IPS-20b (cell line): ENCODE measurements around the gene COBLL1.
"Not testable (repeated sequence)": the region's sequence is repeated elsewhere in the genome, so short reads cannot be mapped to it uniquely, and the experiment has no call there.

Experiments
- H3K27ac ChIP-seq: one replicate; pipeline ENCODE4 v1.5.1; 2013; ENCODE audit warnings: low read length
- H3K27me3 ChIP-seq: 2 replicates; pipeline ENCODE4 v1.6.1; 2013; ENCODE audit warnings: mild to moderate bottlenecking, low read length, inconsistent platforms; ENCODE audit not compliant: insufficient read depth
- H3K36me3 ChIP-seq: 2 replicates; pipeline ENCODE4 v1.6.1; 2013; ENCODE audit warnings: low read depth, mild to moderate bottlenecking, inconsistent platforms, low read length, moderate library complexity; ENCODE audit not compliant: insufficient read depth
- H3K4me1 ChIP-seq: 2 replicates; pipeline ENCODE4 v1.6.1; 2013; ENCODE audit warnings: mild to moderate bottlenecking, control low read depth, inconsistent platforms, low read length, moderate library complexity; ENCODE audit not compliant: insufficient read depth
- H3K4me3 ChIP-seq: 2 replicates; pipeline ENCODE4 v1.5.1; 2013; ENCODE audit warnings: mild to moderate bottlenecking, low read length, inconsistent platforms
- H3K9ac ChIP-seq: 2 replicates; pipeline ENCODE4 v1.6.1; 2013; ENCODE audit warnings: low read depth, mild to moderate bottlenecking, inconsistent platforms, low read length, moderate library complexity
- H3K9me3 ChIP-seq: 2 replicates; pipeline ENCODE4 v1.6.1; 2013; ENCODE audit warnings: mild to moderate bottlenecking, low read depth, low read length, inconsistent platforms; ENCODE audit not compliant: insufficient read depth

The COBLL1 gene

DNA sequence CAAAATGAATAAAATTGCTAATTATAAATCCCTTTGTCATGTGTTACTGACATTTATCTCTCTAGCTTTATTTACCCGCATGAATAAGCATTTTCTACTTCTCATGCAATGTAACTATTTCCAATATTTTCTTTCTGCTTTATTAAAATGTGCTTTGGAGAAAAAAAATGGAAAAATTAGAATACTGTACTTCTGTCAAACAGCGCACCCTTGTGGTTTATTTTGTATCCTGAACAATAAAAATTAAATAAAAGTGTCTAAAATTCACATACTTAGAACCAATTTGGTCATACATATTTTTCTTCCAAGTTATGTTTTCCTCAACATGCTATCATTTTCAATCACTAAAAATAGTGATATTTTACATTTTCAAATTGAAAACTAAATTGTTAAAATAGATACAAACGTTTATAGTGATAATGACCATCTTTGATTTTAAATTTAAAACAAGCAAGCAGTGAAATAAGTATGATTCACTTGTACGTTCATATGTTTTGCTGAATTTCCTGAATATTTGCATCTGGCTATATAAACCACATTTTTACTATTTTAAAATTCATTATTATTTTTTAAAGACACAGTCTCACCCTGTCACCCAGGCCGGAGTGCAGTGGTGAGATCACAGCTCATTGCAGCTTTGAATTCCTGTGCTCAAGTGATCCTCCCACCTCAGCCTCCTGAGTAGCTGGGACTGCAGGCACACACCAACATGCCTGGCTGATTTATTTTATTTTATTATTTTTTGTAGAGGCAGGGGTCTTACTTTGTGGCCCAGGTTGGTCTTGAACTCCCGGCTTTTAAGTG is 124.4 kb downstream of the COBLL1 start:
- no peaks in the 10 kb centered on the region for H3K27me3 ChIP-seq
- no peaks in the 10 kb centered on the region for H3K36me3 ChIP-seq
- H3K4me1 ChIP-seq, result no peaks in the 10 kb centered on the region
- H3K27ac ChIP-seq, result no peak overlapping the region
- H3K4me3 ChIP-seq, result no peak overlapping the region
- no peak overlapping the region for H3K9ac ChIP-seq
- H3K9me3 ChIP-seq, result no peaks in the 10 kb centered on the region

- no peaks in the 10 kb centered on the region for H3K36me3 ChIP-seq
These were observed 127.2 kb downstream of the COBLL1 start for GRCh38 chr2:164714471-164714870.

DNA sequence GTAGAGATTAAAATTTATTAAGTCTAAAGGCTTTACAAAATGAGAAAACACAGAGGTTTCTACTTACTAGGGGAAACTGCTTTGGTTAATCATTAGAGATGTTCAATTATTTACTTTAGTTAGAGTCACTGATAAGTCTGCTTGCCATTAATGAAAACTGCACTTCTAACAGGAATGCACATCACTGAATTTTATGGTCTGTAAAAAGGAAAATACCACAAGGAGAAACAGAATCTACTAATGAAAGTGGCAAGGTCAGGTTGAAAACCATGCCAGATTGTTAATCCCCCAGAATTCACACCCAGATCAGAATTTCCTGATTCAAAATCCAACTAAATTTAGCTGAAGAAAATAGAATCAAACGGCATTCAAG is 129.9 kb downstream of the COBLL1 start:
- H3K27ac ChIP-seq, result no peak overlapping the region
- H3K27me3 ChIP-seq, result no peaks in the 10 kb centered on the region
- no peaks in the 10 kb centered on the region for H3K4me1 ChIP-seq
- H3K9me3 ChIP-seq, result no peaks in the 10 kb centered on the region
- H3K36me3 ChIP-seq, result no peaks in the 10 kb centered on the region
- H3K4me3 ChIP-seq, result no peak overlapping the region
- H3K9ac ChIP-seq, result no peak overlapping the region

More at GRCh38 chr2:164714471-164714870, 127.2 kb downstream of the COBLL1 start:
- Histone ChIP-seq H3K9ac (no peak overlapping the region), H3K4me3 (no peak overlapping the region), H3K27me3 (no peaks in the 10 kb centered on the region), H3K4me1 (no peaks in the 10 kb centered on the region), H3K9me3 (no peaks in the 10 kb centered on the region), H3K27ac (no peak overlapping the region)

GRCh38 chr2:164710837-164711765 is 130.5 kb downstream of the COBLL1 start:
- Histone ChIP-seq H3K4me1 (no peaks in the 10 kb centered on the region), H3K4me3 (no peak overlapping the region), H3K9me3 (no peaks in the 10 kb centered on the region), H3K9ac (no peak overlapping the region), H3K27me3 (no peaks in the 10 kb centered on the region), H3K36me3 (no peaks in the 10 kb centered on the region), H3K27ac (no peak overlapping the region)

- not testable (repeated sequence) for H3K4me3 ChIP-seq, H3K27me3 ChIP-seq, H3K27ac ChIP-seq, H3K9ac ChIP-seq, H3K4me1 ChIP-seq, H3K36me3 ChIP-seq, H3K9me3 ChIP-seq
These were observed 131.3 kb downstream of the COBLL1 start for GRCh38 chr2:164710252-164710836.

DNA sequence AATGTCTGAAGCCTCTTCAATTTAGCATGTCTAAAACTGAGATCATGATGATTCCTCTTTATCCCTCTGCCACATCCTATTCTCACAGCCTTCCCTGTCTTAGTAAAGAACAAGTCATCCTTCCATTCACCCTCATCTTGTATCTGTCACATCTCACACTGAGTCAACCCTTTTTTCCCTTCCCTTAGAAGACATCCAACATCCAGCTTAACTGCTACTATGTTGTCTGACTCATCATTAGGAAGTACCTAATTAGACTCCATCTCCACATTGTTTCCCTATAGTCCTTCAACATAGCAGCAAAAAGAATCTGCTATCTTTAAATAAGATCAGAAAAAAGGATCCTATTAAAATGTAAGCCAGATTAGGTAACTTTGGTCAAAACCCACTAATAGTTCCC is 135.1 kb downstream of the COBLL1 start:
- H3K9me3 ChIP-seq, result no peaks in the 10 kb centered on the region
- H3K36me3 ChIP-seq, result no peaks in the 10 kb centered on the region
- no peaks in the 10 kb centered on the region for H3K27me3 ChIP-seq
- no peaks in the 10 kb centered on the region for H3K4me1 ChIP-seq
- H3K4me3 ChIP-seq, result no peak overlapping the region
- no peak overlapping the region for H3K27ac ChIP-seq
- H3K9ac ChIP-seq, result no peak overlapping the region

- H3K36me3 ChIP-seq, result no peaks in the 10 kb centered on the region
- no peak overlapping the region for H3K9ac ChIP-seq
- H3K4me1 ChIP-seq, result no peaks in the 10 kb centered on the region
- no peaks in the 10 kb centered on the region for H3K27me3 ChIP-seq
- H3K4me3 ChIP-seq, result no peak overlapping the region
- no peak overlapping the region for H3K27ac ChIP-seq
- no peaks in the 10 kb centered on the region for H3K9me3 ChIP-seq
These were observed 136.0 kb downstream of the COBLL1 start for GRCh38 chr2:164705412-164706167.

DNA sequence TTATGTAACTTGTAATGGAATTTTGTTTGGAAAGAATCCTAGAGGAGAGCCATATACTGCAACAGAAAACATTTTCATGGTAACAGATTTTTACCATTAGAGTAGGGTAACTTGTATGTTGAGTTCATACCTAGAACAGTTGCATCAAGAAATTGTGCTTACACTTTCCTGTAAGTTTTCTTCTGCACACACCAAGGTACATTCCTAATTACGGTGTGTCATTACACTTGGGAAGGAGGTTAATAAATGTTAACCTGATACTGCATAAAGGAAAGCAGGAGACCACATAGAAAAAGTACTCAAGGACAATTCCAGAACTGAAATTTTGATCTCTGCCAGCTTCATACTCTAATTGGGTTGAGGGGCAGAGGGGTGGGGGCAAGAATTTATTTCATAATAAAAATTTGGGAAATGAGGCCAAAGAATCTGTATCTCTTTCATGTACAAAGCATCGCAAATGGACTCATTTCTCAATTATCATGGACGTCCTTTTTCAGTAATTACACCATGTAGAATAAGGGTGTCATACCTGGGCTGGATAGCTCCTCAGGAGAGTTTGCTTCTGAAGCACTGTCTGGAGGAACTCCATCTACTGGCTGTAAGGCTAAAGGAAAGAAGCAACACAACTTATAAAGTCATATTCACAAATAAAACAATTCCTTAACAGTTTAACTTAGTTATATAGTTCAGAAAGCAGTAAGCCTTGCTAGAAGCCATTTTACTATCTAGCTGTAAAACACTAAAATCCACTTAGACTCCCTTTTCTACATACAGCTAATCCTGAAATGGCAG is 137.5 kb downstream of the COBLL1 start:
- Histone ChIP-seq H3K9me3 (no peaks in the 10 kb centered on the region), H3K36me3 (no peaks in the 10 kb centered on the region), H3K27me3 (no peaks in the 10 kb centered on the region), H3K9ac (no peak overlapping the region), H3K4me3 (no peak overlapping the region), H3K27ac (no peak overlapping the region), H3K4me1 (no peaks in the 10 kb centered on the region)

GRCh38 chr2:164701565-164701964 is 140.1 kb downstream of the COBLL1 start:
- no peaks in the 10 kb centered on the region for H3K9me3 ChIP-seq
- no peak overlapping the region for H3K9ac ChIP-seq
- H3K27ac ChIP-seq, result no peak overlapping the region

DNA sequence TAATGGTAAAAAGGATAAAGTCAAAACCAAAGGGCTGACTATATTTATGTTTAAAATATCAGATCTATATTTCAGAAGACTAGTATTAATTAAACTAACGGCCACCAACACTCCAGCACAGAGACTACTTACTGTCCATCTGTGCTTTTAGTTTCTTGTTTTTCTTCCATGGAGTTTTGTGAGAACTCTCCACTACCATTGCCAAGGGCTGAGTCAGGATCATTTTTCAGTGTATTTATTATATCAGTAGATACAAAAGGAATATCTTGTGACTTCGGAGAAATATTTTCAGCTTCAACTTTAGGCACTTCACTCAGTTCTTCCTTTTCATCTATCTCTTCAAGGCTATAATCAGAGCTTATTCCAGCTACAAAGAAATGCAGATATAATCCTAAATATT is 141.2 kb downstream of the COBLL1 start:
- no peak overlapping the region for H3K4me3 ChIP-seq
- no peak overlapping the region for H3K9ac ChIP-seq
- H3K9me3 ChIP-seq, result no peaks in the 10 kb centered on the region
- H3K27me3 ChIP-seq, result no peaks in the 10 kb centered on the region
- no peaks in the 10 kb centered on the region for H3K36me3 ChIP-seq
- H3K4me1 ChIP-seq, result no peaks in the 10 kb centered on the region
- no peak overlapping the region for H3K27ac ChIP-seq

More at GRCh38 chr2:164701565-164701964, 140.1 kb downstream of the COBLL1 start:
- no peaks in the 10 kb centered on the region for H3K27me3 ChIP-seq
- H3K4me1 ChIP-seq, result no peaks in the 10 kb centered on the region
- H3K36me3 ChIP-seq, result no peaks in the 10 kb centered on the region
- no peak overlapping the region for H3K4me3 ChIP-seq
